Mucosa of rectum (tissue), 2 donors: ENCODE measurements around the gene ERMP1.
"Not testable (repeated sequence)": the region's sequence is repeated elsewhere in the genome, so short reads cannot be mapped to it uniquely, and the experiment has no call there.

ENCODE experiments used
- H3K27ac ChIP-seq, 2 donors: one replicate each; pipeline ENCODE4 v1.7.0; 2013; ENCODE audit warnings: inconsistent platforms in 2 of 2, low read depth in 2 of 2, low read length in 2 of 2
- H3K27me3 ChIP-seq, 2 donors: one replicate each; pipeline ENCODE4 v1.7.0; 2013; ENCODE audit warnings: low read length in 2 of 2; ENCODE audit not compliant: control insufficient read depth in 2 of 2, insufficient read depth in 2 of 2
- H3K36me3 ChIP-seq, 2 donors: one replicate each; pipeline ENCODE4 v1.7.0; 2013; ENCODE audit warnings: low read length in 2 of 2; ENCODE audit not compliant: control insufficient read depth in 2 of 2, insufficient read depth in 2 of 2
- H3K4me1 ChIP-seq, 2 donors: one replicate each; pipeline ENCODE4 v1.7.0; 2013; ENCODE audit warnings: low read length in 2 of 2, mild to moderate bottlenecking in 1 of 2; ENCODE audit not compliant: control insufficient read depth in 2 of 2, insufficient read depth in 2 of 2
- H3K4me3 ChIP-seq, 2 donors: one replicate each; pipeline ENCODE4 v1.7.0; 2013; ENCODE audit warnings: low read length in 2 of 2
- H3K9ac ChIP-seq, 2 donors: one replicate each; pipeline ENCODE4 v1.7.0; 2013; ENCODE audit warnings: low read length in 2 of 2, low read depth in 1 of 2, mild to moderate bottlenecking in 1 of 2
- H3K9me3 ChIP-seq, 2 donors: one replicate each; pipeline ENCODE4 v1.7.0; 2013; ENCODE audit warnings: low read length in 2 of 2; ENCODE audit not compliant: control insufficient read depth in 2 of 2
- donor health status: healthy.
- donor health status: Normal muscosa, but diverticular disease.

The ERMP1 gene

GRCh38 chr9:5800969-5801738 is 31.8 kb downstream of the ERMP1 start:
- no peak overlapping the region for H3K4me3 ChIP-seq
- H3K27me3 ChIP-seq: no peaks in the 10 kb centered on the region
- no peaks in the 10 kb centered on the region for H3K9me3 ChIP-seq
- no peak overlapping the region for H3K27ac ChIP-seq
- no peak overlapping the region for H3K9ac ChIP-seq
- peaks cover 7 to 10% of the 10 kb centered on the region in 2 donors for H3K4me1 ChIP-seq
- H3K36me3 ChIP-seq: peaks cover 20 to 22% of the 10 kb centered on the region in 2 donors

DNA sequence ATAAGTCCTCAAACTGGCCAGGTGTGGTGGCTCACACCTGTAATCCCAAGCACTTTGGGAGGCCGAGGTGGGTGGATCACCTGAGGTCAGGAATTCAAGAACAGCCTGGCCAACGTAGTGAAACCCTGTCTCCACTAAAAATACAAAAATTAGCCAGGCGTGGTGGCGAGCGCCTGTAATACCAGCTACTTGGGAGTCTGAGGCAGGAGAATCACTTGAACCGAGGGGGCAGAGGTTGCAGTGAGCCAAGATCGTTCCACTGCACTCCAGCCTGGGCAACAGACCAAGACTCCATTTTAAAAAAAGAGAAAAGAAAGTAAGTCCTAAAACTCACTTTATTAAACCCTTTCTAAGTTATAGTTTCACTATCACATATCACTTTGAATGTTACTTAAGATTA is 32.5 kb downstream of the ERMP1 start:
- H3K27ac ChIP-seq, H3K27me3 ChIP-seq, H3K9me3 ChIP-seq, H3K4me3 ChIP-seq, H3K9ac ChIP-seq, H3K4me1 ChIP-seq: not testable (repeated sequence)
- peaks cover 17 to 22% of the 10 kb centered on the region in 2 donors for H3K36me3 ChIP-seq

DNA sequence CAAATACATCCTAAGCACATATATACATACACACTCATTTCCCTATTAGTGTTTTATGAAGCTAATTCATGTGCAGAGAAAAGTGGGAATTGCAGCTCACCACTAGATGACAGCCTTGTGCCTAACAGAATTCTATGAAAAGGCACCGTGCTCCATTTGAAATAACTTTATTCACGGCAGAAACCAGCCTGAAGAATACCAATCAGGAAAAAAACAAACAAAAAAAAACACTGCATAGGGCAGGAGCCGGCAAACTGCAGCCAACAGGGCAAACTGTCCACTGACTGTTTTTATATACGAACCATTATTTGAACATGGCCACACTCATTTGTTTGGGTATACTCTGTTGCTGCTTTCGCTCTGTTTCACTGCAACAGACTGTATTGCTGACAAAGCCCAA is 33.6 kb downstream of the ERMP1 start:
- Histone ChIP-seq H3K36me3 (peaks cover 12 to 18% of the 10 kb centered on the region in 2 donors), H3K9me3 (no peaks in the 10 kb centered on the region), H3K9ac (no peak overlapping the region), H3K4me3 (peak overlapping the region in 1 of 2 donors; percentile 48), H3K27me3 (no peaks in the 10 kb centered on the region), H3K27ac (no peak overlapping the region), H3K4me1 (peaks cover 7 to 10% of the 10 kb centered on the region in 2 donors)

- H3K4me1 ChIP-seq: peaks cover 7 to 10% of the 10 kb centered on the region in 2 donors
Measured at GRCh38 chr9:5798581-5798980, 34.3 kb downstream of the ERMP1 start.

DNA sequence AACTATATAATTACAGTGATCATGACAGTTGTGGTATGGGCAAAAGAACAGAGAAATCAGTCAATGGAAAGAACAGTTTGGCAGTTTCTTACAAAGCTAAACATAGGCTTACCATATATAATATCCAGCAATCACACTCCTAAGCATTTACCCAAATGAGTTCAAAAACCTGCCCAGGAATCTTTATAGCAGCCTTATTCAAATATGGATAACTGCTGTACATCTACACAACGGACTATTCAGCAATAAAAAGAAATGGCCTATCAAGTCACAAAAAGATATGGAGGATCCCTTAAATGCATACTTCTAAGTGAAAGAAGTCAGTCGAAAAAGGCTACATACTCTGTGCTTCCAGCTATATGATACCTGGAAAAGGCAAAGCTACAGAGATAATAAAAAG is 36.6 kb downstream of the ERMP1 start:
- H3K9ac ChIP-seq: no peak overlapping the region
- peaks cover 4% of the 10 kb centered on the region in 2 donors for H3K4me1 ChIP-seq
- no peaks in the 10 kb centered on the region for H3K9me3 ChIP-seq
- H3K4me3 ChIP-seq: no peak overlapping the region
- no peaks in the 10 kb centered on the region for H3K27me3 ChIP-seq
- H3K36me3 ChIP-seq: peaks cover 19 to 20% of the 10 kb centered on the region in 2 donors
- no peak overlapping the region for H3K27ac ChIP-seq

More at GRCh38 chr9:5798581-5798980, 34.3 kb downstream of the ERMP1 start:
- Histone ChIP-seq H3K4me3 (no peak overlapping the region), H3K27ac (no peak overlapping the region), H3K9me3 (no peaks in the 10 kb centered on the region), H3K9ac (no peak overlapping the region), H3K36me3 (peaks cover 10 to 15% of the 10 kb centered on the region in 2 donors), H3K27me3 (no peaks in the 10 kb centered on the region)

DNA sequence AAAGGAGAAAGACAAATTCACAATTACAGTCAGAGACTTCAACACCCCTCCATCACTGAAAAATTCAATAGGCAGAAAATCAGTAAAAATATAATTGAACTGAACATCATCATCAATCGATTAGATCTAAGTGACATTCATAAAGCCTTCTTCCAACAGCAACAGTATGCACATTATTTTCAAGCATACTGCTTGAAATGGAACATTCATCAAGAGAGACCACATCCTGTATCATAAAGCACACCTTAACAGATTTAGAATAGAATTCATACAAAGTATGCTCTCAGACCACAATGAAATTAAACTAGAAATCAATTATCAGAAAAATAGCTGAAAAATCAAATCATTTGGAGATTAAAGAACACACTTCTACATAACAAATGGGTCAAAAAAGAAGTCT is 39.1 kb downstream of the ERMP1 start:
- H3K27ac ChIP-seq: no peak overlapping the region
- no peaks in the 10 kb centered on the region for H3K9me3 ChIP-seq

DNA sequence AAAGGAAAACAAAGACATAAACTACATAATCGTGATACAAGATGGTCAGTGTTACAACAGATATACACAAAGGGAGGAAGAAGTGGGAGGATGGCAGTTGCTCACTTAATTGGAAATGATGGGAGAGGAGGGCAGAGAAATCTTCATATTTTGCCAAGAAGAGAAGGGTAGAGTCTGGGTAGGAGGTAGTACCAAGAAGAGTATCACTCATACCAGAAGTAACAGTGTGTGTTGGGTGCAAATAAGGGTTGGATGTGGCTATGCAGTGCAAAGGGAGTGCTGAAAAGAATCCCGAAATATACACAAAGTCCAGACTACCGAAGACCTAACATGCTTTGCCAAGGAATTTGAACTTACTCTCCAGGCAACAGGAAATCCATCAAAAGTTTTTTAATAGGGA is 41.0 kb downstream of the ERMP1 start:
- Histone ChIP-seq H3K4me3 (no peak overlapping the region), H3K4me1 (no peaks in the 10 kb centered on the region), H3K9ac (no peak overlapping the region), H3K27ac (no peak overlapping the region), H3K9me3 (no peaks in the 10 kb centered on the region), H3K27me3 (no peaks in the 10 kb centered on the region), H3K36me3 (peaks cover 24 to 25% of the 10 kb centered on the region in 2 donors)

More for the DNA sequence above, 39.1 kb downstream of the ERMP1 start:
- Histone ChIP-seq H3K4me1 (no peaks in the 10 kb centered on the region), H3K9ac (no peak overlapping the region), H3K36me3 (peaks cover 22 to 30% of the 10 kb centered on the region in 2 donors), H3K4me3 (no peak overlapping the region), H3K27me3 (no peaks in the 10 kb centered on the region)

GRCh38 chr9:5790923-5791322 is 42.0 kb downstream of the ERMP1 start:
- Histone ChIP-seq H3K27ac (no peak overlapping the region), H3K9ac (no peak overlapping the region), H3K36me3 (peaks cover 33% of the 10 kb centered on the region in 2 donors), H3K27me3 (no peaks in the 10 kb centered on the region), H3K9me3 (no peaks in the 10 kb centered on the region), H3K4me3 (no peak overlapping the region), H3K4me1 (no peaks in the 10 kb centered on the region)

DNA sequence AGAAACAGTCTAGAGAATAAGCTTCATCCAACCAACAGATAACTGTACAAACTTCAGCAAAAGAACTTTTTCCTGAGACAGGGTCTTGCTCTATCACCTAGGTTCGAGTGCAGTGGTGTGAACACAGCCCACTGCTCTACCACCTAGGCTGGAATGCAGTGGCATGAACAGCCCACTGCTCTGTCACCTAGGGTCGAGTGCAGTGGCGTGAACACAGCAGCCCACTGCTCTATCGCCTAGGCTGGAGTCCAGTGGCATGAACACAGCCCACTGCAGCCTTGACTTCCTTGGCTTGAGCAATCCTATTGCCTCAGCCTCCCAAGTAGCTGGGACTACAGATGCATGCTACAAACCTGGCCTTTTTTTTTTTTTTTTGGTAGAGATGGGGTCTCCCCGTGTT is 43.4 kb downstream of the ERMP1 start:
- no peaks in the 10 kb centered on the region for H3K27me3 ChIP-seq
- H3K27ac ChIP-seq: no peak overlapping the region
- no peak overlapping the region for H3K9ac ChIP-seq
- H3K4me3 ChIP-seq: no peak overlapping the region
- peaks cover 35% of the 10 kb centered on the region in 2 donors for H3K36me3 ChIP-seq
- no peaks in the 10 kb centered on the region for H3K4me1 ChIP-seq
- H3K9me3 ChIP-seq: no peaks in the 10 kb centered on the region

DNA sequence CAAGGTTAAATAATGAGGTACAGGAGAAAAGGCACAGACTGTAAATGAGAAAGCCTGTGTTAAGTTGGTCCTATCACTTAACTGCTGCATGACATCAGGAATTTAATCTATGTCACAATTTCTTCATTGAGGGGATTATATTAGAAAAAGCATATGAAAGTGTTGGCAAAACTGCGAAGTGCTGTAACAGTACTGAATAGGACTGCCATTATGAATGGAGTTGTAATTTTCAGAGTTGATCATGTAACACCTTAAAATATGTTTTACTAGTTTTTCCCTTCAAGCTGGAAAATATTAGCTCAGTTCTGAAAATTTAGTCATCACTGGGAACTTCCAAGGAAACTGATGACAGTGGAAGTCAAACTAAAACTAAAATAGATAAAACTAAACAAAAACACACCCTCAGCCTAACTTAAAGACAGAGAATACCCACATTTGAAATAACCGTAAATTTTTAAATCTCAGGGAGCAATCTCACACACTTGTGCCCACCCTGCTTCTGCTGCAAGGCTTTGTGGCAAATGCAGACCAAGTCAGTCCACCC is 45.1 kb downstream of the ERMP1 start:
- no peak overlapping the region for H3K9ac ChIP-seq
- H3K9me3 ChIP-seq: no peaks in the 10 kb centered on the region
- no peak overlapping the region for H3K27ac ChIP-seq
- H3K4me1 ChIP-seq: no peaks in the 10 kb centered on the region
- no peak overlapping the region for H3K4me3 ChIP-seq
- no peaks in the 10 kb centered on the region for H3K27me3 ChIP-seq
- H3K36me3 ChIP-seq: peaks cover 35 to 42% of the 10 kb centered on the region in 2 donors
